Measurements from ENCODE around the gene TRO. TPM values are rescaled to one million over a fixed set of nuclear protein-coding genes. Genes with fewer than 3 reads are reported as not detected.
A peak's percentile ranks its signal among the peaks of the same experiment; 100 is the strongest.

TRO gene
- total and polyA plus RNA-seq, 2 experiments from 2014 or later = 36.8 to 53.4 TPM

- H3K9me3 Mint-ChIP-seq = no peaks in the 10 kb centered on the region; the same call in 1 of the 3 replicates
- H3K27me3 Mint-ChIP-seq (ENCODE audit: insufficient read depth, low read depth, poor library complexity) = peaks cover 5% of the 10 kb centered on the region
- ATAC-seq = peak; percentile 92
- peak; percentile 78 for DNase-seq (ENCODE audit: low spot score)
- H3K4me1 ChIP-seq (ENCODE audit: insufficient read depth) = no peaks in the 10 kb centered on the region
- H3K27ac Mint-ChIP-seq = peak overlapping the region; percentile 90
- H3K4me3 ChIP-seq = peak overlapping the region; percentile 83
- H3K4me2 ChIP-seq = peak overlapping the region; percentile 72
- H4K20me1 ChIP-seq (replicated peaks; ENCODE audit: insufficient read depth) = no peaks in the 10 kb centered on the region; the same call in 1 of the 2 replicates
- no peaks in the 10 kb centered on the region for H3K4me1 Mint-ChIP-seq
- H3K4me3 Mint-ChIP-seq = peak overlapping the region; percentile 97
- 0 out of 2 replicates have a peak overlapping the region, but pooled peaks have one; percentile 89 for H2AFZ ChIP-seq
- peaks cover 5% of the 10 kb centered on the region; the same call in 1 of the 2 replicates for H3K79me2 ChIP-seq (replicated peaks; ENCODE audit: insufficient read depth)
- H3F3A ChIP-seq (replicated peaks; ENCODE audit: low read depth) = no peaks in the 10 kb centered on the region
- H3K36me3 Mint-ChIP-seq (ENCODE audit: low read depth) = peaks cover 21% of the 10 kb centered on the region
- no peaks in the 10 kb centered on the region for H3K27me3 ChIP-seq (ENCODE audit: insufficient read depth)
- H3K27ac ChIP-seq (ENCODE audit: low read depth) = peak overlapping the region; percentile 50; the same call in 1 of the 2 replicates
- TF ChIP-seq JUNB (IDR thresholded peaks at IDR 0.05; ENCODE audit: unreplicated experiment) (no peak), CREB1 (CRISPR knock-in tag; IDR thresholded peaks at IDR 0.05; ENCODE audit: low read depth) (no peak), STAT1 (IDR thresholded peaks at IDR 0.05; ENCODE audit: unreplicated experiment) (no peak), ZNF462 (CRISPR knock-in tag; IDR thresholded peaks at IDR 0.05) (no peak), ETS1 (IDR thresholded peaks at IDR 0.05) (no peak), REST (IDR thresholded peaks at IDR 0.05; ENCODE audit: unreplicated experiment) (no peak), POLR2AphosphoS5 (IDR thresholded peaks at IDR 0.05; ENCODE audit: low read depth) (no peak), ZNF331 (CRISPR knock-in tag; IDR thresholded peaks at IDR 0.05; ENCODE audit: low read depth) (no peak), ZNF114 (CRISPR knock-in tag; IDR thresholded peaks at IDR 0.05) (no peak), EZH2 (IDR thresholded peaks at IDR 0.05; ENCODE audit: low read depth, unreplicated experiment) (no peak), EZH2phosphoT487 (IDR thresholded peaks at IDR 0.05; ENCODE audit: unreplicated experiment) (no peak), NANOG (IDR thresholded peaks at IDR 0.05; ENCODE audit: borderline replicate concordance) (no peak)
- TF ChIP-seq, protein P1, sequence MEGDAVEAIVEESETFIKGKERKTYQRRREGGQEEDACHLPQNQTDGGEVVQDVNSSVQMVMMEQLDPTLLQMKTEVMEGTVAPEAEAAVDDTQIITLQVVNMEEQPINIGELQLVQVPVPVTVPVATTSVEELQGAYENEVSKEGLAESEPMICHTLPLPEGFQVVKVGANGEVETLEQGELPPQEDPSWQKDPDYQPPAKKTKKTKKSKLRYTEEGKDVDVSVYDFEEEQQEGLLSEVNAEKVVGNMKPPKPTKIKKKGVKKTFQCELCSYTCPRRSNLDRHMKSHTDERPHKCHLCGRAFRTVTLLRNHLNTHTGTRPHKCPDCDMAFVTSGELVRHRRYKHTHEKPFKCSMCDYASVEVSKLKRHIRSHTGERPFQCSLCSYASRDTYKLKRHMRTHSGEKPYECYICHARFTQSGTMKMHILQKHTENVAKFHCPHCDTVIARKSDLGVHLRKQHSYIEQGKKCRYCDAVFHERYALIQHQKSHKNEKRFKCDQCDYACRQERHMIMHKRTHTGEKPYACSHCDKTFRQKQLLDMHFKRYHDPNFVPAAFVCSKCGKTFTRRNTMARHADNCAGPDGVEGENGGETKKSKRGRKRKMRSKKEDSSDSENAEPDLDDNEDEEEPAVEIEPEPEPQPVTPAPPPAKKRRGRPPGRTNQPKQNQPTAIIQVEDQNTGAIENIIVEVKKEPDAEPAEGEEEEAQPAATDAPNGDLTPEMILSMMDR (conservative IDR thresholded peaks at IDR 0.05; ENCODE audit: low read depth in 2 of 2) = no peak
- H3K9me2 ChIP-seq (ENCODE audit: insufficient read depth) = no peaks in the 10 kb centered on the region
- H3K36me3 ChIP-seq (ENCODE audit: insufficient read depth) = no peaks in the 10 kb centered on the region
Measured at GRCh38 chrX:54921427-54922021, 900 bp downstream of the TRO start.

Data from GM23338 (cell line).